OCI-LY7 (cell line): ENCODE data around the gene VPS26B. TPM values are rescaled to one million over a fixed set of nuclear protein-coding genes. Genes with fewer than 3 reads are reported as not detected.
"Not testable (repeated sequence)": the region's sequence is repeated elsewhere in the genome, so short reads cannot be mapped to it uniquely, and the experiment has no call there.

Experiments used
- BruUV-seq: library from RNA; stranded (reverse); fragments of 400-500 nt; replicated peaks from 2 replicates; lab custom pipeline; 2021; lab: Mats Ljungman, UMichigan
- CTCF ChIA-PET: fragments of 300-600 bp; sonication (Branson Sonifier 250); formaldehyde crosslinking; loops from one replicate; lab custom pipeline; 2022; ENCODE audit warnings: antibody characterized with exemption; ENCODE audit not compliant: unreplicated experiment; lab: Charles Lee
- POLR2A ChIA-PET: fragments of 300-600 bp; sonication (Branson Sonifier 250); formaldehyde crosslinking; loops from one replicate; lab custom pipeline; 2022; ENCODE audit warnings: antibody characterized with exemption; lab: Charles Lee
- DNase-seq: peaks from one replicate; pipeline ENCODE4 v3.0.0-alpha.2; 2015; ENCODE audit warnings: low spot score
- H2AFZ ChIP-seq: fragments of 200-600 bp; sonication (generic), shearing (Covaris generic); 2 replicates; pipeline ENCODE4 v1.6.1; 2014; ENCODE audit warnings: mild to moderate bottlenecking, antibody characterized with exemption, low read length, moderate library complexity
- H3K27ac ChIP-seq: fragments of 200-600 bp; sonication (generic); 2 replicates; pipeline ENCODE4 v1.5.1; 2014; ENCODE audit warnings: mixed run types, low read depth, mild to moderate bottlenecking, moderate library complexity, low read length, inconsistent platforms; ENCODE audit not compliant: poor library complexity, severe bottlenecking
- H3K36me3 ChIP-seq: fragments of 200-600 bp; sonication (generic); 2 replicates; pipeline ENCODE4 v1.6.1; 2014; ENCODE audit warnings: mild to moderate bottlenecking, antibody characterized with exemption, low read length, moderate library complexity, mixed read lengths; ENCODE audit not compliant: insufficient read depth
- H3K4me1 ChIP-seq: fragments of 200-600 bp; sonication (generic); 2 replicates; pipeline ENCODE4 v1.5.1; 2014; ENCODE audit warnings: mild to moderate bottlenecking, low read length; ENCODE audit not compliant: insufficient read depth, poor library complexity, severe bottlenecking
- H3K4me2 ChIP-seq: fragments of 200-600 bp; sonication (generic); 2 replicates; pipeline ENCODE4 v1.6.1; 2014; ENCODE audit warnings: mild to moderate bottlenecking, low read length
- H3K4me3 ChIP-seq: fragments of 200-600 bp; sonication (generic); 2 replicates; pipeline ENCODE4 v1.5.1; 2014; ENCODE audit warnings: mild to moderate bottlenecking, low read depth, low read length; ENCODE audit not compliant: poor library complexity, severe bottlenecking
- H3K79me2 ChIP-seq: fragments of 200-600 bp; sonication (generic); 2 replicates; pipeline ENCODE4 v1.6.1; 2016; ENCODE audit warnings: low read depth, mild to moderate bottlenecking, low read length, moderate library complexity, mixed read lengths; ENCODE audit not compliant: insufficient read depth
- H3K9me2 ChIP-seq: fragments of 200-600 bp; sonication (generic); 2 replicates; pipeline ENCODE4 v1.6.1; 2016; ENCODE audit warnings: mild to moderate bottlenecking, low read length, mixed read lengths; ENCODE audit not compliant: insufficient read depth
- H3K9me3 ChIP-seq: fragments of 200-600 bp; sonication (generic); 2 replicates; pipeline ENCODE4 v1.6.1; 2014; ENCODE audit warnings: mild to moderate bottlenecking, mixed run types, low read length, mixed read lengths
- H4K20me1 ChIP-seq: fragments of 200-600 bp; sonication (generic); 2 replicates; pipeline ENCODE4 v1.6.1; 2014; ENCODE audit warnings: mild to moderate bottlenecking, antibody characterized with exemption, low read length, moderate library complexity, mixed read lengths; ENCODE audit not compliant: insufficient read depth
- CTCF ChIP-seq: fragments of 200-600 bp; sonication (generic); conservative IDR thresholded peaks from 2 replicates; pipeline ENCODE4 v1.5.1; 2014; ENCODE audit warnings: mild to moderate bottlenecking, antibody characterized with exemption, low read length, moderate library complexity, mixed read lengths
- EZH2phosphoT487 ChIP-seq: fragments of 200-600 bp; sonication (generic); IDR thresholded peaks from 2 replicates; pipeline ENCODE4 v1.6.1; 2018; ENCODE audit warnings: low read depth, borderline replicate concordance, mild to moderate bottlenecking, mixed run types, antibody characterized with exemption, low read length, moderate library complexity, mixed read lengths
- intact Hi-C: fragments of 100-400 bp; cut with micrococcal nuclease; formaldehyde crosslinking; loops from one replicate; pipeline ENCODE4 v1.10.0; 2022; ENCODE audit not compliant: unreplicated experiment
- total RNA-seq, 2 experiments: library from RNA; depleted of rRNA in 1 of 2; stranded (reverse); fragments of >200 nt in 1 of 2; shearing (Covaris generic) in 1 of 2; gene quantifications; 2 replicates each; pipeline ENCODE4 v1.2.3, GENCODE V29; 2014 to 2022

The VPS26B gene
- total RNA-seq, 2 experiments from 2014 or later = 24.9 to 25.1 TPM

GRCh38 chr11:134178032-134178674 lies 46.3 kb upstream of the VPS26B start:
- Histone ChIP-seq H3K9me3 (no peaks in the 10 kb centered on the region), H3K36me3 (peaks cover 100% of the 10 kb centered on the region), H2AFZ (no peak overlapping the region), H3K4me1 (no peaks in the 10 kb centered on the region), H3K9me2 (no peaks in the 10 kb centered on the region), H3K27ac (no peak overlapping the region), H4K20me1 (no peaks in the 10 kb centered on the region), H3K4me3 (no peak overlapping the region), H3K4me2 (no peak overlapping the region), H3K79me2 (no peaks in the 10 kb centered on the region)
- CTCF ChIA-PET = no interaction called here
- TF ChIP-seq CTCF = no peak
- no peak for TF ChIP-seq EZH2phosphoT487
- DNase-seq = no peak
- POLR2A ChIA-PET = no interaction called here
- no TSS peak for BruUV-seq
- intact Hi-C loops = no loop called here

- ChIA-PET CTCF (no interaction called here), POLR2A (no interaction called here)
- TF ChIP-seq CTCF = no peak
- TF ChIP-seq EZH2phosphoT487 = no peak
- Histone ChIP-seq H4K20me1 (no peaks in the 10 kb centered on the region; the same call in 1 of the 2 replicates), H3K9me3 (no peaks in the 10 kb centered on the region), H3K4me3 (no peak overlapping the region), H3K36me3 (peaks cover 100% of the 10 kb centered on the region), H3K4me1 (no peaks in the 10 kb centered on the region), H3K4me2 (no peak overlapping the region), H2AFZ (no peak overlapping the region), H3K79me2 (no peaks in the 10 kb centered on the region), H3K9me2 (no peaks in the 10 kb centered on the region), H3K27ac (no peak overlapping the region)
- intact Hi-C loops = no loop called here
- DNase-seq = no peak
- BruUV-seq = no TSS peak
These were observed 42.8 kb upstream of the VPS26B start for GRCh38 chr11:134181707-134182106.

GRCh38 chr11:134188092-134188491 lies 36.4 kb upstream of the VPS26B start:
- H2AFZ ChIP-seq, H3K4me2 ChIP-seq, H3K27ac ChIP-seq, H3K79me2 ChIP-seq, CTCF ChIA-PET, DNase-seq, H3K4me3 ChIP-seq, BruUV-seq, H4K20me1 ChIP-seq, H3K4me1 ChIP-seq, intact Hi-C loops, H3K9me2 ChIP-seq: not testable (repeated sequence)
- POLR2A ChIA-PET = interaction anchor here (0.6 kb wide), 1 partner anchor 91 kb away, joined by 3 read pairs; no protein-coding TSS in a partner anchor
- Histone ChIP-seq H3K36me3 (peaks cover 99% of the 10 kb centered on the region), H3K9me3 (peaks cover 32% of the 10 kb centered on the region)
